ENCODE results near the gene TEX9.
"Not testable (repeated sequence)": the region's sequence is repeated elsewhere in the genome, so short reads cannot be mapped to it uniquely, and the experiment has no call there.

Gene TEX9

DNA sequence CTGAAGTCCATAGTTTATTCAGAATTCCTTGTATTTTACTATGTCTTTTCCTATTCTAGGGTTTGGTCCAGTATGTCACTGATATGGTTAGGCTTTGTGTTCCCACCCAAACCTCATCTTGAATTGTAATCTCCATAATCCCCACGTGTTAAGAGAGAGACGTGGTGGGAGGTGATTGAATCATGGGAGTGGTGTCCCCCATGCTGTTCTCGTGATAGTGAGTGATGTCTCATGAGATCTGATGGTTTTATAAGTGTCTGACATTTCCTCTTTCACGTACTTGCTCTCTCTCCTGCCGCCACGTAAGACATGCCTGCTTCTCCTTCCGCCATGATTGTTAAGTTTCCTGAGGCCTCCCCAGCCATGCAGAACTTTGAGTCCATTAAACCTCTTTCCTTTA lies 6.6 kb upstream of the TEX9 start:
- in situ Hi-C loops (cut with HindIII; ENCODE audit: low sequenced_read_pairs): loop anchor here (5.0 kb wide), 1 partner anchor 36 kb away; no protein-coding TSS in a partner anchor

DNA sequence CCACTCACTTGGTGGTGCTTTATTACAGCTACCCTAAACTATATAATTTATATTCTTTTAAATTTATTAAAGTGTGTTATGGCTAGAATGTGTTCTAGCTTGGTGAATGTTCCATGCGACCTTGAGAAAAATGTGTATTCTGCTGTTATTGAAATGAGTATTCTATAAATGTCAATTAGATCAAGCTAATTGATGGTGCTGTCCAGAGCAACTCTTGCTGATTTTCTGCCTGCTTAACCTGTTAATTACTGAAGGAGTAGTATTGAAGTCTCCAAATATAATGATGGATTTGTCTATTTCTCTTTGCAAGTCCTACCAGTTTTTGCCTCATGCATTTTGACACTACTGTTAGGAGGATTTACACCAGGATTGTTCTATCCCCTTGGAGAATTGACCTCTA lies 3.2 kb upstream of the TEX9 start:
- in situ Hi-C loops (cut with HindIII; ENCODE audit: low sequenced_read_pairs): no loop called here

DNA sequence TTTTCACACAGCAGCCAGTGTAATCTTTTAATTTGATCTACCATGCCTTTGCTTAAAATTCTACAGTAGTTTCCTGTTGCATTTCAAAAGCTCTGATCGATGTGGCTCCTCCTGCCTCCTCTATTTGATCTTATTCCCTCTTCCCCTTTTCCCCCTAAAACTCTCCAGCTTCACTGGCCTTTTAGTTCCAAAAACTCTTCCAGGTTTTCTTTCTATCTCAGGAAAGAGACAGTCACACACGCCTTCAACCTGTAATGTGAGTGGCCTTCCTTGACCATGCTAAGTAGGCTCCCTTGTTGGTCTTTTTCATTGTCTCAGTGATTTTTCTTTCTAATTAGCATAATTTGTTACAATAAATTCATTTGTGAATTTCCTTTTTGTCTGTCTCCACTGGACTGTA lies 985 bp downstream of the TEX9 start:
- in situ Hi-C loops (cut with HindIII; ENCODE audit: low sequenced_read_pairs): no loop called here

DNA sequence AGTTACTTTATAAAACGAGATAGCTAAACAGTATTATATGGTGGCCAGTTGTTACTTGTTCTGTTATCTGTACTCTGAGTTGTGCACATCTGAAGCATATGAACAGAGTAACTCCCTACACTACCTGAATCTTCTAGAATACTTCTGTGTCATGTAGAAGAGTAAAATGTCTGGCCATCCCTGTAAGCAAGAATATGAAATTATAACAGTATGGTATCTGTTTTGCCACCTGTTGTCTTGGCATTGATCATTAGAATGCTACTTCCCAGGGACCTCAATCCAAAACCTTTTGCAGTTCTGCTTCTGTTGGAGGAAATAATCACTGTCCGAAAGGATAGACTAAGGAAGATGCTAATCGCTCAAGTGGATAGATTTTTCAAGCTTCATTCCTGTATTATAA lies 1.9 kb downstream of the TEX9 start:
- in situ Hi-C loops (cut with HindIII; ENCODE audit: low sequenced_read_pairs): no loop called here

DNA sequence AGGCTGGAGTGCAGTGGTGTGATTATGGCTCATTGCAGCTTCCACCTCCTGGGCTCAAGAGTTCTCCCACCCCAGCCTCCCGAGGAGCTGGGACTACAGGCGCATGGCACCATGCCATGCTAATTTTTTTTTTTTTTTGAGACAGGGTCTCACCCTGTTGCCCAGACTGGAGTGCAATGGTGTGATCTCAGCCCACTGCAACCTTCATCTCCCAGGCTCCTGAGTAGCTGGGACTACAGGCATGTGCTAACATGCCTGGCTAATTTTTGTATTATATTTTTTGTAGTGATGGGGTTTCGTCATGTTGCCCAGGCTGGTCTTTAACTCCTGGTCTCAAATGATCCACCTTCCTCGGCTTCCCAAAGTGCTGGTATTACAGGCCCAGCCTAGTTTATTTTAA lies 4.0 kb downstream of the TEX9 start:
- in situ Hi-C loops (cut with HindIII; ENCODE audit: low sequenced_read_pairs): no loop called here

DNA sequence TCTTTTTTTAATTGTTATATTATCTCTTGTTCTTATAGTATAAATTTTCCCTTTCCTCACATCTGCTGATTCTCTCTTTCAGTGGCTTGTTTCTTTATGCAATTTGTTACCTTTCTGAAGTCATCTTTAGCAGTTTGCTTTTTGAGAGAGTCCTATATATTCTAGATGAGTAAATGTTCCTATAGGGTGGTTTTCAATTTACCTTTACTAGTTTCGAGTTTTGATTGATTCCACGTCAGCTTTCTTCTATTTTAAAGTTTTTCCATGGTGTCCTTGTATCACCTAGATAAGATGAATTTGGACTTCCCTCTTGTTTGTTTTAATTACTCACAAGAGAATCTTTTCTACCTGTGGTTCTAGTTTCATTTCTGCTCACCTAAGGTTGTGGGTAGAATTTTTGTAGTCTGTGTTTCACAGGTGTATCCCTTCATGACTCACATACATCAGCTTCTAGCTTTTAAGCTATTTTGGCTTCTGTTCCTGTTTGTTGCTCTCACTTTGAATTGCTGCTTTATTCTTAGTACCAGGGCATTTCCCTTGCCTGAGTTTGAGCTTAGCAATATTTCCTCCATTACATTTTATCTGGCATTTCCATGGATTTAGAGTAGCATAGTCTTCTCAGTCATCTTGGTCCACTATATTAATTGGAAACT lies 6.4 kb downstream of the TEX9 start:
- in situ Hi-C loops (cut with HindIII; ENCODE audit: low sequenced_read_pairs): no loop called here

DNA sequence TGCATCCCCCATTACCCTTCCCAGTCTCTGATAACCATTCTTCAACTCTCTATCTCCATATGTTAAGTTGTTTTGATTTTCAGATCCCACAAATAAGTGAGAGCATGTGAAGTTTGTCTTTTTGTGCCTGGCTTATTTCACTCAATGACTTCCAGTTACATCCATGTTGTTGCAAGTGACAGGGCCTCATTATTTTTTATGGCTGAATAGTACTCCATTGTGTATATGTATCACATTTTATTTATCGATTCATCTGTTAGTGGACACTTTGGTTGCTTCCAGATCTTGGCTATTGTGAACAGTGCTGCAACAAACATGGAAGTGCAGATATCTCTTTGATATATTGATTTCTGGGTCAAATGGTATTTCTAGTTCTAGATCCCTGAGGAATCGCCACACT lies 9.5 kb downstream of the TEX9 start:
- in situ Hi-C loops (cut with HindIII; ENCODE audit: low sequenced_read_pairs): not testable (repeated sequence)

DNA sequence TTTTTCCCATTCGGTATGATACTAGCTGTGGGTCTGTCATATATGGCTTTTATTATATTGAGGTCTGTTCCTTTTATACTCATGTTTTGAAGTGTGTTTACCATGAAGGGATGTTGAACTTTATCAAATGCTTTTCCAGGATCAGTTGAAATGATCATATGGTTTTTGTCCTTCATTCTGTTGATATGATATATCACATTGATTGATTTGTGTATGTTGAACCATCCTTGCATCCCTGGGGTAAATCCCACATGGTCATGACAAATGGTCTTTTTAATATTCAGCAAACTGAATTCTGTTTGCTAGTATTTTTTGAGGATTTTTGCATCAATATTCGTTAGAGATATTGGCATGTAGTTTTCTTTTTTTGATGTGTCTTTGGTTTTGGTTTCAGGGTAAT lies 12.6 kb downstream of the TEX9 start:
- in situ Hi-C loops (cut with HindIII; ENCODE audit: low sequenced_read_pairs): not testable (repeated sequence)

DNA sequence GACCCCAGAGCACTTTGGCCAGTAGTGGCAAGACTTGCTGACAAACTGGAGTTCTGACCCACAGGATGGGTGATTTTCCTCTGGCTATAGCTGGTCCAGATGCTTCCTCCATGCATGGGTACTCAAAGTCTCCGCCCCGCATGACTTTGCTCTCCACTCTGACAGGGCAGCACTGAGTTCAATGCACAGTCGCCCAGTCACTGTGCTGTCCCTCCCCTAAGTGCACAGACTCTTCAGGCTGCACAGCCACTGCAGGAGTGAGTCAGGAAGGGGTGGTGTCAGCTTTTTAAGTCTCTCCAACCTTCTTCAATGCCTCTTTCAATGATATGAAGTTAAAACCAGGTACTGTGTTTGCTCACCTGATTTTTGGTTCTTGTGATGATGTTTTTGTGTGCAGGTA lies 17.8 kb downstream of the TEX9 start:
- in situ Hi-C loops (cut with HindIII; ENCODE audit: low sequenced_read_pairs): no loop called here

DNA sequence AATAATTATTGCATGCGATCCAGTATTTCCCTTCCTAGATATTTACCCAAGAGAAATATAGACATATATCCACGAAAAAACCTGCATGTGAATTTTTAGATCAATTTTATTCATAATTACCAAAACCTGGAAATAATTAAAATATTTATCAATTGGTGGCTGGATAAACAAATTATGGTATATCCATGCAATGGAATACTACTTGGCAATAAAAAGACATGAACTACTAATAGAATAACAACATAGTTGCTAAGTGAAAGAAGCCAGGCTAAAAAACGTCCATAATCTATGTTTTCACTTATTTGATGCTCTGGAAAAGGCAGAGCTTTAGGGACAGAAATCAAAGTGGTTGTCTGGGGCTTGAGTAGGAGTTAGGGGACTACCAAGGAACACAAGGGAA lies 20.7 kb downstream of the TEX9 start:
- in situ Hi-C loops (cut with HindIII; ENCODE audit: low sequenced_read_pairs): no loop called here

DNA sequence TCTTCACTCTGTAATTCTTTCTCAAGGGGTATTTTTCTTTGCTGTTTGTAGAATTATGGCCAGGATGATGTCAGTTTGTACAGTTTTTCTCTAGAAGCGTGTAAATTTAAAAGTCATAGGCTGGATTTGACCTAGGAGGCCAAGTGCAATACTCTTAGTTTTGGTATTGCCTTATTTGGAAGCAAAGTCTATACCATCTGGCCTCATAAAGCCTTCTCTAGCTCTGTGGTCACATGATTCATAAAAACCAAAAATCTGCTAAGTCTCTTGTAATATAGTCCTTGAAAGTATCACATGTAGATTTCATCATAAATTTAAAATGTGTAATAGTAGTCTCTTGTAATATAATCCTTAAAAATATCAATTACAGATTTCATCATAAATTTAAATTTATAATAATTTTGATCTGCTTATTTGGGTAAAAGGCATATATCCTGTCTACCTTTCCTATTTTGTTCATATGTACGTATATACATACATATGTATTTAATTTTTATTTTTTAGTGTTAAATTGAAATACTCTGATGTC lies 25.6 kb downstream of the TEX9 start:
- in situ Hi-C loops (cut with HindIII; ENCODE audit: low sequenced_read_pairs): no loop called here

DNA sequence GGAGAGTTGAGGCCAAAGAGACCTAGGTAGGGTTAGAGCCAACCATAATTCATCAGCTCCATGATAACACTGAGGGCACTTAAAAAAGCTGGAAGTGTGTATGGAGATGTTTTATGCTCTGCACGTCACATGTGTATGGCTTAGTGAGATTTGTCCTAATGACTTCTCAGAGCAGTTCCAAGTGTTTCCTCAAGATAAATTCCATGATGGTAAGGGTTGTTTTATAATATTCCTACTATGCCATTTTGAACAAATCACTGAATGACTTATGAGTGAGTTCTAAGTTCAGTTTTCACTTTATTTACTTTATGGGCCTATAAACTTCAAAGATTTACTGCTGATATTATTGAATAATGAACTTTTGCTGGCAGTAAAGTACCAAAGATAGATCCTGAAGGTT lies 28.1 kb downstream of the TEX9 start:
- in situ Hi-C loops (cut with HindIII; ENCODE audit: low sequenced_read_pairs): no loop called here

DNA sequence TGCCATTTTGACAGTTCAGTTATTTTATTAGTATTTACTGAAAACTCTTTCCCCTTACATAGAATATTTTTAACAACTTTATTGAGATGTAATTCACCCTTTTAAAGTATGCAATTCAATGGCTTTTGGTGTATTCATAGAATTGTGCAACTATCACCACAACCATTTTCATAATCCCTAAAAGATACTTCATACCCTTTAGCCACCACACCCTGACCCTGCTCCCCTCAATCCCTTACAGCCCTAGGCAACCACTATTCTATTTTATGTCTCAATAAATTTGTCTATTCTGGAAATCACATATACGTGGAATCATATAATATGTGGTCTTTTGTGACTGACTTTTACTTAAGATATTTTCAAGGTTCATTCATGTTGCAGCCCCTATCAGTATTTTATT lies 29.7 kb downstream of the TEX9 start:
- in situ Hi-C loops (cut with HindIII; ENCODE audit: low sequenced_read_pairs): no loop called here

DNA sequence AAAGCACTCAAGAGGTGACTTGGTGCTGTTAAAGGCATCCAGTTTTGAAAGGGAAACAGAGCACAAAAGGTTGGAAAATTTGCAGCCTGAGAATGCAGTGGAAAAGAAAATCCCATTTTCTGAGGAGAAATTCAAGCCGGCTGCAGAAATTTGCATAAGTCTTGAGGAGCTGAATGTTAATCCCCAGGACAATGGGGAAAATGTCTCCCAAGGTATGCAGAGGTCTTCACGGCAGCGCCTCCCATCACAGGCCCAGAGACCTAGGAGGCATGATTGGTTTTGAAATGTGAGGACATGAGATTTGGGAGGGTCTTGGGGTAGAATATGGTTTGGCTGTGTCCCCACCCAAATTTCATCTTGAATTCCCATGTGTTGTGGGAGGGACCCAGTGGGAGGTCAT lies 32.1 kb downstream of the TEX9 start:
- in situ Hi-C loops (cut with HindIII; ENCODE audit: low sequenced_read_pairs): not testable (repeated sequence)

DNA sequence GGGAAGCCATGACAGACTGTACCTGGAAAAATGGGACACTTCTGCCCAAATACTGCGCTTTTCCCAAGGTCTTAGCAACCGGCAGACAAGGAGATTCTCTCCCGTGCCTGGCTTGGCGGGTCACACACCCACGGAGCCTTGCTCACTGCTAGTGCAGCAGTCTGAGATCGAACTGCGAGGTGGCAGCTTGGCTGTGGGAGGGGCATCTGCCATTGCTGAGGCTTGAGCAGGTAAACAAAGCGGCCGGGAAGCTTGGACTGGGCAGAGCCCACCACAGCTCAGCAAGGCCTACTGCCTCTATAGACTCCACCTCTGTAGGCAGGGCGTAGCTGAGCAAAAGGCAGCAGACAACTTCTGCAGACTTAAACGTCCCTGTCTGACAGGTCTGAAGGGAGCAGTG lies 34.0 kb downstream of the TEX9 start:
- in situ Hi-C loops (cut with HindIII; ENCODE audit: low sequenced_read_pairs): not testable (repeated sequence)

DNA sequence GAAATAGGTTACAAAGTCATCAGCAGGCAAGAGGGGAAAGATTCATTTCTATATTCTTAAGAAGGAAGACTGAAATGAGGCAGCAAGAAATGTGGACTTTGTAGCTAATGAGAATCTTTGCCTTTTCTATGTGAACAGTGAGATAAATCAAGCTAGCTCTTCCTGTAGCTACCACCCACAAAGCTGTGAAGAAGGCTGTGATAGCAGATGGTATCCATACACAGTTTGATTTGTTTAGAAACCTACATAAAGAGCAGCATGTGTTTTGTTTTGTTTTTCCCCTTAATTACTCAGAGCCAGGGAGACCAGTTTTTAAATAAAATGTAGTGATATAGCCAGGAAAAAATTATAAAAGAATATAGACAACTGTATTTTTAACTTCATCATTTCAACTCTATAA lies 45.5 kb downstream of the TEX9 start:
- in situ Hi-C loops (cut with HindIII; ENCODE audit: low sequenced_read_pairs): no loop called here

DNA sequence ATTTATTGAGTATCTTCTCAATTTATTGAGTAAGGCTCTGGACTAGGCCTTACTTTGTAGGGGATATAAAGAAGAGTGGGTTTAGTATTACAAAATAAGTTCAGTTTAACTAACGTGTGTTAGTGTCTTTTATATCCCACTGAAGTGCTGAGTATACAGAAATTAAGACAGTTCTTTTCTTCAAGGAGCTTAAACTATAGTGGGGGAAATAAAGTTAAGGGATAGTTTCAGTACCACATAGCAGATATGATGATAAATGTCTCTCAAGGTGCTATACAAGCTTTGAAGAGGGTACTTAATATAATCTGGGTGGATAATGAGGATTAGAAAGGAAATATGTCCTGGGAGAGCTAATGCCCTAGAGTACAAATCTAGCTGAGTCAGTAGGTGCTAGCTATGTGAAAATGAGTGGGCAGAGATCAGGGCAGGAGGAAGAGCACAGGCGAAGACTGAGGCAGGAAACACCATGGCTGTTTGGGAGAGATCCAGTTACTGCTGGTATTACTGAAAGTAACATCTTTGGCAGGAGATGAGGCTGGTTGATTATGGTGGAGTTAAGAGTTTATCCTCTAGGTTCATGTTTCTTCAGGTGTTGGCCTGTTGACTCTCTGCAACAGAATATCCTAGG lies 46.0 kb downstream of the TEX9 start:
- in situ Hi-C loops (cut with HindIII; ENCODE audit: low sequenced_read_pairs): no loop called here

DNA sequence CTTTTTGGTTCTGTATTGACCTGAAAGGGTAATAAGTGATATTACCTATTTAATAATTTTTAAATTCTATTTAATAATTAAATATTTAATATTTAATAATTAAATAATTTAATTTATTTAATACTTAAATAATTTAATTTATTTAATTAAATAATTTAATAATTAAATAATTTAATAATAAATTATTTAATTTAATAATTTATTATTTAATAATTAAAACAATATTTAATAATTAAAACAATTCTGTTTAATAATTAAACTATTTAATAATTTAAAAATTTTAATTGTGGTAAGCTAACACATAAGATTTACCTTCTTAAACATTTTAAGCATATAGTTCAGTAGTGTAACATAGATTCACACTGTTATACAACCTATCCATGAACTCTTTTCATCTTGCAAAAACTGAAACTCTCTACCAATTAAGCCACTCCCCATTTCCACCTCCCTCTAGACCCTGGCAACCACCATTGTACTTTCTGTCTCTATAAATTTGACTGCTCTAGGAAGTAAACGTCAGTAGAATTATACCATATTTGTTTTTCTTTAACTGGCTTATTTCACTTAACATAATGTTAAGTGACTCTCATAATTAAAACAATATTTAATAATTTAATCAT lies 48.0 kb downstream of the TEX9 start:
- in situ Hi-C loops (cut with HindIII; ENCODE audit: low sequenced_read_pairs): not testable (repeated sequence)

DNA sequence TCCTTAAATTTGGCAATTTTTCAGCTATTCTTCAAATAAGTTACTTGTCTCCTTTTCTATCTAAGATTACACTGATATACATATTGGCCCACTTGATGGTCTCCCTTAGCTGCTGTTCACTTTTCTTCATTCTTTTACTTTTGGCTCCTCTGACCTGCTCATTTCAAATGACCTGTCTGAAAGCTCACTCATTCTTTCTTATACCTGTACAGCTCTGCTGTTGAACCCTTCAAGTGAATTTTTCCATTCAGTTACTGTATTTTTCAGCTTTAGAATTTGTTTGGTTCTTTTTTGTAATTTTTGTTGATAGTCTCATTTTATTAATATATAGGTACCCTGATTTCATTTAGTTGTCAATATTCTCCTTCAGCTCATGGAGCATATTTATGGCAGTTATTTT lies 60.0 kb downstream of the TEX9 start:
- in situ Hi-C loops (cut with HindIII; ENCODE audit: low sequenced_read_pairs): no loop called here

DNA sequence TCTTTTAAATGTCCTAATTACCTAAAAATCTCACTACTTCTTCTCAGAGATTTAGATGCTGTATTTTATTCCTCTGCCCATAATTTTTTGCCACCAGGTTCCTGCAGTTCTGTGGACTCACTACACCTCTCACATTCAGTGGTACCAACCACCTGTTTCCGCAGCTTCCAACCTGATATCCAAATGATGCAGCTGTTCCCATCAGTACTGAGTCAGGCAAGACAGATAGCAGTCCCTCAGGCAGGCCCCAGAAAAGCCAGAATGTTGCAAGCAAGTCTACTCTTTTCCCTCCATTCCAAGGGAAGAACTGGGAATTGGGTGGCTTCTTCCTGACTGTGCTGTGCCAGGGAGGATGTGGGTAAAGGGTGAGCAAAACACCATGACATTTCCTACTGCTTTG lies 60.8 kb downstream of the TEX9 start:
- in situ Hi-C loops (cut with HindIII; ENCODE audit: low sequenced_read_pairs): no loop called here

DNA sequence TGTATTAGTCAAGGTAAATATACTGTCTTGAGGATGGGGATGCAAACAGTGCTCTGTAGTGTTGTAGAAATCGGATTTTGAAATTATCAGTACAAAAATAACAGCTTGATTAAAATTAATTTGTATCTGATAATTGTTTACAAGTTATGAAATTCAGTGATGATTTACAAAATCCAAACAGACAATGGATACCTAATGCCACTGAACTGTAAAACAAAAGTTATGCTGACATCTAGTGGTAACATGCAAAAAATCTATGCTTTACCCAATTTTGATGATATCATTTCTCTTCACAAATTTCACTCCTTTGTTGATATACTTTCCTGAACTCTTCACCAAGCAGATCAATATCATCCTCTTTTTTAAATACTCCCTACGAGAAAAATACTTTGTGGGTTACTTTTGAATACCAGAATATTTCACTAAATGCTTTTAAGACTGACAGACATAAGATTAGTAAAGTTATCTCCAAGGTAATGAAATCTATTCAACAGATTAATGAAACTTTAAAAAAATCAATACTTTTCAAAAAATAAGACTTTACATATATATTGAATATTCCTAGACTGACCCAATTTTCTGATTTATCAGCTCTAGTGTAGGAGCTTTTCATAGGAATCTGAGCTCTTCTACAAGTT lies 63.7 kb downstream of the TEX9 start:
- in situ Hi-C loops (cut with HindIII; ENCODE audit: low sequenced_read_pairs): no loop called here

DNA sequence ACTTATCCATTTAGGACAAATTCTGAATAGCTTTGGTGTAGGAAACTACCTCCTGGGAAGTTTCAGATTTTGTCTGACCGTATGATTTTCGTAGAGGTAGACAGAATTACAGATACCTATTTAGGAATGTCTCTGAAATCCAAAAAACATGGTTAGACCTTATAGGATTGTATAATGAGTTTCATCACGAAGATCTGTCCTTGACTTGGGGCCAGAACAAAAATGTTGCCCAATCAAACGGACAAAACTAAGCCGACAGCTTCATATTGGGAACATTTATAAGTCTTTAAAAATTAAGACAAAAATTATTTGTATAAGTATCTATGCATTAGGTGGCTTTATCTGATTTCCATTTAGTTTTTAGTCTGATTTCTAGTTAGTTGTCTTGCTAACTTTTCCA lies 67.1 kb downstream of the TEX9 start:
- in situ Hi-C loops (cut with HindIII; ENCODE audit: low sequenced_read_pairs): no loop called here
